Measurements from ENCODE around the gene SLC4A7.

SLC4A7 gene

DNA sequence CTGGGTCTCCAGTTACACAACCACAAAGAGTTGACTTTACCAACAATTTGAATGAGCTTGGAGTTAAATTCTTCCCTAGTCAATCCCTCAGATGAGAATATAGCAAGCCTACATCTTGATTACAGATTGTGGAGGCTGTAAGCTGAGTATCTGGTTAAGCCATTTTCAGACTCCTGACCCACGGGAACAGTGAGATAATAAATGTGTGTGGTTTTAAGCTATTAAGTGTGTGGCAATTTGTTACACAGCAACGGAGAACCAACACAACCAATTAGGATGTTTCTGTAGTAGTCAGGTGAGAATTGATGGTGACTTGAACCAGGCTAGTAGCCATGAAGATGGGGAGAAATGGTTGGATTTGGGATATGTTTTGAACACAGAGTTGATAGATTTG, 37.7 kb upstream of the SLC4A7 start:
- DNase-seq (ENCODE audit: extremely low read depth, low read depth) = no peak
- TF ChIP-seq, protein P1, sequence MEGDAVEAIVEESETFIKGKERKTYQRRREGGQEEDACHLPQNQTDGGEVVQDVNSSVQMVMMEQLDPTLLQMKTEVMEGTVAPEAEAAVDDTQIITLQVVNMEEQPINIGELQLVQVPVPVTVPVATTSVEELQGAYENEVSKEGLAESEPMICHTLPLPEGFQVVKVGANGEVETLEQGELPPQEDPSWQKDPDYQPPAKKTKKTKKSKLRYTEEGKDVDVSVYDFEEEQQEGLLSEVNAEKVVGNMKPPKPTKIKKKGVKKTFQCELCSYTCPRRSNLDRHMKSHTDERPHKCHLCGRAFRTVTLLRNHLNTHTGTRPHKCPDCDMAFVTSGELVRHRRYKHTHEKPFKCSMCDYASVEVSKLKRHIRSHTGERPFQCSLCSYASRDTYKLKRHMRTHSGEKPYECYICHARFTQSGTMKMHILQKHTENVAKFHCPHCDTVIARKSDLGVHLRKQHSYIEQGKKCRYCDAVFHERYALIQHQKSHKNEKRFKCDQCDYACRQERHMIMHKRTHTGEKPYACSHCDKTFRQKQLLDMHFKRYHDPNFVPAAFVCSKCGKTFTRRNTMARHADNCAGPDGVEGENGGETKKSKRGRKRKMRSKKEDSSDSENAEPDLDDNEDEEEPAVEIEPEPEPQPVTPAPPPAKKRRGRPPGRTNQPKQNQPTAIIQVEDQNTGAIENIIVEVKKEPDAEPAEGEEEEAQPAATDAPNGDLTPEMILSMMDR (IDR thresholded peaks at IDR 0.05; ENCODE audit: low read depth, low read length, missing control alignments) = no peak
- no peak overlapping the region for H3K4me3 ChIP-seq (replicated peaks; ENCODE audit: low read depth, low read length)

DNA sequence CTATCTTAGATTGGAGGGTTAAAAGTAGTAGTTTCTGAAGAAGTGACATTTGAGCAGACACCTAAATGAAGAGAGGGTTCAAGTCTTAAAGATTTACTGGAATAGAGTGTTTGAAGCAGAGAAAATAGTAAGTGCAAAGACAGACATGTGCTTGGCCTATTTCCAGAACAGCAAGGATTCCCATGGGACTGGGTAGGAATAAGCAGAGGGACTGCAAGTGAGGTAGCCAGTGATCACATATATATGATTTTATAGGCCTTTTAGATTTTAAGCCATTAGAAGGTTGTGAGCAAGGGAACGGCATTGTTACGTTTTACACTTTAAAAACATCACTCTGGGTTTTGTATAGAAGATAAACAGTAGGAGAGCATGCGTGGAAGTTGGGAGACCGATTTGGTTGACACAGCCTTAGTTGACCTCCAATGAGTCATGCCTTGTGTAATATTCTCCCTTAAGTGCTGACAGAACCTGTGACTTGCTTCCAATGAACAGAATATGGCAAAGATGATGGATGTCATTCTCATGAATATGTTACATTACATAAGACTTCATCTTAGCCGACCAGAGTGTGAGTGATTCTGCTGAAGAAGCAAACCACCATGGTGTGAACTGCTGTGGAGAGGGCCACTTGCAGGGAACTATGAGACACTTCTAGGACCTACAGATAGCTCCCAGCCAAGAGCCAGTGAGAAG, 37.1 kb upstream of the SLC4A7 start:
- TF ChIP-seq, protein P1 (IDR thresholded peaks at IDR 0.05; ENCODE audit: low read depth, low read length, missing control alignments) = no peak
- H3K4me3 ChIP-seq (replicated peaks; ENCODE audit: low read depth, low read length) = no peak overlapping the region
- DNase-seq (ENCODE audit: extremely low read depth, low read depth) = no peak

DNA sequence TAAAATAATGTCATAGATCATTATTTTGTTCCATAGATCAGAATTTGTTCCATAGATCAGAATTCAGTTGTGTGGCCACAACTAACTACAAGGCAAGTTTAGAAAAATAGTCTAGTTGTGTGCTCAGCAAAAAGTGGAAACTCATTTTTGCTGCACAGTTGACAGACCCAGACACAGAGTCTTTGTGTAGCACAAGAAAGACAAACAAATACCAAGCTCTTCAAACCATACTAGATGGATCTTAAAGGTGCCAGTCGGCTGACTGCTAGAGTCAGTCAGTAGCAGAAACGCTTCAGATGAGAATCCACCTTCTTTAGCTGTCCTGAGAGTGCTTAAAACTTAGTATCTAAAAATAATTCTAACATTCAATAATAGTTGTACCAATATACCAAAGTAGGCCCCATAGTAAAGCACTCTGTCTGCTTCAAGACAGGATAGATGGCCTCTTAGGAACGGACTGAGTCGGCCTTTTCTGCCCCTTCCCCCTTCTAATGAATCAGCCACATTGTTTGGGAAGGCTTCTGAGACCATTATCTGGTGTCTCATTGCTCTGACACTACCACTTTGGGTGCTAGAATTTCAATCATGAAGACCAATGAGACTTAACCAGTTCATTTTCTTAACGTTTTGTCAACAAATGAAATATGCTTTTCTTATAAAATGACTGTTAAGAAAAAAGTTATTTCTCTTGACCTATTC, 27.7 kb upstream of the SLC4A7 start:
- H3K4me3 ChIP-seq (replicated peaks; ENCODE audit: low read depth, low read length) = no peak overlapping the region
- DNase-seq (ENCODE audit: extremely low read depth, low read depth) = no peak
- TF ChIP-seq, protein P1 (IDR thresholded peaks at IDR 0.05; ENCODE audit: low read depth, low read length, missing control alignments) = no peak

DNA sequence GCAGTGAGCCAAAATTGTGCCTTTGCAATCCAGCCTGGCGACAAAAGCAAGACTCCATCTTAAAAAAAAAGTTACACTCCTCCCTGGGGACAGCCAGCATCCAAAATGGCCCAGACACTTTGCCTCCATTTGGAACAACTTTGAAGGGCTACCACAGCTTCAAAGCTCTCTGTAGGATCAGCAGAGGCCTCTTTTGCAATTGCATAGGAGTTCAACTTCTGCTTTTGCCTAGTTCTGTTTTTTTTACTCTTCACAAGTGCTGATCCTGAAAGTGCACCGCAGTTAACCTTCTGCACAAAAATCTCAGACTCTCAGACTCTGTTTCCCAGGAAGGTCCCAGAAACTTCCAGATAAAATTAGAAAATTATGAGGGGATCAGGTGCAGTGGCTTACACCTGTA, 25.2 kb upstream of the SLC4A7 start:
- TF ChIP-seq, protein P1 (IDR thresholded peaks at IDR 0.05; ENCODE audit: low read depth, low read length, missing control alignments) = no peak
- DNase-seq (ENCODE audit: extremely low read depth, low read depth) = no peak
- H3K4me3 ChIP-seq (replicated peaks; ENCODE audit: low read depth, low read length) = no peak overlapping the region

DNA sequence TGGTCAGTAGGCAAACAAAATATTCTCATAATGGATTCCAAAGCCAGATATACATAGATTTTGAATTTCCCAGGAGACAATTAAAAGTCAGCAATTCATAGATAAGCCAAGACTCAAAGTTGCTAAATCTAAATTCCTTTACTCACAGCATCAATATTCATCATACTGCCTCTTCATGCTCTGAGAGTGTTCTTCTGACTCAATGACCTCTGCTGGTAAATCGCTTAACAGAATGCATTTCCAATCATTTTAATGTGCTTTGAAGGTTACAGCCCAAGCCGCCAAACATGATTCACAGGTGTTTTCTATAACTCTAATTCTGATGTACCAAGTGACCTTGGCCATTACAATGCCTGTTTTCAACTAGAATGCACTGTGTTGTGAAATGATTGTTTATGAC, 24.2 kb upstream of the SLC4A7 start:
- no peak for DNase-seq (ENCODE audit: extremely low read depth, low read depth)
- TF ChIP-seq, protein P1 (IDR thresholded peaks at IDR 0.05; ENCODE audit: low read depth, low read length, missing control alignments) = no peak
- H3K4me3 ChIP-seq (replicated peaks; ENCODE audit: low read depth, low read length) = no peak overlapping the region

DNA sequence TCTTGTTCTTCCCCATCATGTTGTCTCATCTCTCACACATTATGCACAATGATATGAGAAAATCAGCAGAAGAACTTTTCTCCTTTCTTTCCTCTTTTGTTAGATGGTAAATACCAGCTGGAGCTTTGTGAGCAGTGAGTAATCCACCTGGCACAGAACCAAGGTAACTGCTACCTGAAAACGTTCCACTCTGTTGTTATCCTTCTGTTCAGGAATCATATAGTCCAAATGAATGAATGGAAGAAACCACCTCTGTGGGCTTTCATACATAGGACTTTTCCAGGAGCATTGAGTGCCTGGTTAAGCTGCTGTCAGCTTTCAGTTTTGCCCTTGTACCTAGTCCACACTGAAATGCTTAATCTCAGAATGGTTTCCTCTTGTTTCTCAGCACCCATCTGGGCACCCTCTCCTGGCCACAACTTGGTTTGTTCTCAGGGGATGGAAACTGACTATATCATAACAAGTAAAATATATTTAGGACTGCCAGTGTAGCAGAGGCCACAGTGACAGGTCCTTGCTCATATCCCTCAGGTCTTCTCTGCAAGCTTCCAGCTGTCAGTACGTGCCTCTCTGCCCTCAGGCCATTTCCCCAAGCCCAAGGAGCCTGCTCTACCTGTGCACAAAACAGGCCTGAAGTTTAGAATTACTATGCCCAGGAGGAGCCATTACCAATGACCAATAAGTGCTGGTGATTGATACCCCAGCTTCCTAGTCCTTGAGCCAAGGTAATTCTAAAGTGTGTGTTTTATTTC, 23.5 kb upstream of the SLC4A7 start:
- no peak overlapping the region for H3K4me3 ChIP-seq (replicated peaks; ENCODE audit: low read depth, low read length)
- TF ChIP-seq, protein P1 (IDR thresholded peaks at IDR 0.05; ENCODE audit: low read depth, low read length, missing control alignments) = no peak
- DNase-seq (ENCODE audit: extremely low read depth, low read depth) = no peak

Measured in HFF-Myc (cell line).